ENCODE measurements around the gene CFAP20. TPM values are rescaled to one million over a fixed set of nuclear protein-coding genes. Genes with fewer than 3 reads are reported as not detected.

The CFAP20 gene
- total and polyA plus RNA-seq, 7 experiments from 2014 or later = 28.2 to 165 (median 39.1) TPM

- ChIA-PET CTCF (no interaction called here), POLR2A (interaction anchor here (1.6 kb wide), 1 partner anchor 10 kb away, joined by 8 read pairs; the partner anchor contains the start of gene CFAP20)
- Mint-ChIP-seq H3K9me3 (peaks cover 0 to 5% (median 0%) of the 10 kb centered on the region in 11 donors), H3K27me3 (no peaks in the 10 kb centered on the region), H3K36me3 (peaks cover 2 to 24% (median 10%) of the 10 kb centered on the region in 5 donors), H3K4me3 (no peak overlapping the region), H3K27ac (peak overlapping the region in 6 of 9 donors; percentile 22 to 63 (median 40)), H3K4me1 (peaks cover 31 to 60% (median 51%) of the 10 kb centered on the region in 7 donors)
- no peak for DNase-seq
- no peaks in the 10 kb centered on the region for H3K27me3 ChIP-seq (ENCODE audit: control insufficient read depth in 2 of 2, insufficient read depth in 2 of 2, low read length in 2 of 2)
- no peak overlapping the region for H3K27ac ChIP-seq (ENCODE audit: low read depth, low read length)
- ATAC-seq = no peak
- H3K36me3 ChIP-seq (ENCODE audit: control insufficient read depth in 2 of 3, insufficient read depth in 3 of 3, low read length in 3 of 3) = peaks cover 0 to 22% (median 16%) of the 10 kb centered on the region in 3 experiments
- H3K4me1 ChIP-seq (ENCODE audit: control insufficient read depth in 2 of 2, insufficient read depth in 2 of 2, low read length in 2 of 2) = peaks cover 0 to 12% of the 10 kb centered on the region in 2 donors
- H3K9me3 ChIP-seq (ENCODE audit: control insufficient read depth in 2 of 3, low read length in 3 of 3) = no peaks in the 10 kb centered on the region
- no peak overlapping the region for H3K4me3 ChIP-seq (ENCODE audit: low read length)
- intact Hi-C loops (cut with micrococcal nuclease) = loop anchor here in 1 of 2 donors (10.0 kb wide), 1 partner anchor 395 kb away; the partner anchor contains the start of gene SETD6
Observed at GRCh38 chr16:58120234-58120633, 8.9 kb downstream of the CFAP20 start.

- Mint-ChIP-seq H3K9me3 (peaks cover 0 to 5% (median 0%) of the 10 kb centered on the region in 11 donors), H3K27ac (no peak overlapping the region)
Observed at GRCh38 chr16:58119509-58119845, 9.7 kb downstream of the CFAP20 start.

GRCh38 chr16:58118801-58119508 is 10.2 kb downstream of the CFAP20 start:
- no peaks in the 10 kb centered on the region for H3K9me3 ChIP-seq (ENCODE audit: control insufficient read depth in 2 of 3, low read length in 3 of 3)
- DNase-seq = no peak
- H3K4me3 ChIP-seq (ENCODE audit: low read length) = no peak overlapping the region
- Mint-ChIP-seq H3K27ac (no peak overlapping the region), H3K36me3 (peaks cover 7 to 37% (median 20%) of the 10 kb centered on the region in 5 donors), H3K27me3 (no peaks in the 10 kb centered on the region), H3K9me3 (peaks cover 0 to 5% (median 0%) of the 10 kb centered on the region in 11 donors), H3K4me1 (peaks cover 25 to 50% (median 40%) of the 10 kb centered on the region in 7 donors), H3K4me3 (no peak overlapping the region)
- H3K4me1 ChIP-seq (ENCODE audit: control insufficient read depth in 2 of 2, insufficient read depth in 2 of 2, low read length in 2 of 2) = peaks cover 0 to 9% of the 10 kb centered on the region in 2 donors
- H3K27me3 ChIP-seq (ENCODE audit: control insufficient read depth in 2 of 2, insufficient read depth in 2 of 2, low read length in 2 of 2) = no peaks in the 10 kb centered on the region
- H3K27ac ChIP-seq (ENCODE audit: low read depth, low read length) = no peak overlapping the region
- ATAC-seq = no peak
- ChIA-PET CTCF (no interaction called here), POLR2A (no interaction called here)
- intact Hi-C loops (cut with micrococcal nuclease) = no loop called here
- peaks cover 0 to 35% (median 24%) of the 10 kb centered on the region in 3 experiments for H3K36me3 ChIP-seq (ENCODE audit: control insufficient read depth in 2 of 3, insufficient read depth in 3 of 3, low read length in 3 of 3)

More at GRCh38 chr16:58119509-58119845, 9.7 kb downstream of the CFAP20 start:
- H3K36me3 ChIP-seq (ENCODE audit: control insufficient read depth in 2 of 3, insufficient read depth in 3 of 3, low read length in 3 of 3) = peaks cover 0 to 29% (median 24%) of the 10 kb centered on the region in 3 experiments
- ATAC-seq (no peak), DNase-seq (no peak)
- ChIA-PET CTCF (no interaction called here), POLR2A (no interaction called here)
- no peaks in the 10 kb centered on the region for H3K27me3 Mint-ChIP-seq
- no peak overlapping the region for H3K27ac ChIP-seq (ENCODE audit: low read depth, low read length)
- no peak overlapping the region for H3K4me3 ChIP-seq (ENCODE audit: low read length)
- no peaks in the 10 kb centered on the region for H3K9me3 ChIP-seq (ENCODE audit: control insufficient read depth in 2 of 3, low read length in 3 of 3)
- peaks cover 6 to 31% (median 18%) of the 10 kb centered on the region in 5 donors for H3K36me3 Mint-ChIP-seq
- H3K4me1 ChIP-seq (ENCODE audit: control insufficient read depth in 2 of 2, insufficient read depth in 2 of 2, low read length in 2 of 2) = peaks cover 0 to 10% of the 10 kb centered on the region in 2 donors
- intact Hi-C loops (cut with micrococcal nuclease) = no loop called here
- no peaks in the 10 kb centered on the region for H3K27me3 ChIP-seq (ENCODE audit: control insufficient read depth in 2 of 2, insufficient read depth in 2 of 2, low read length in 2 of 2)
- no peak overlapping the region for H3K4me3 Mint-ChIP-seq
- H3K4me1 Mint-ChIP-seq = peaks cover 28 to 55% (median 46%) of the 10 kb centered on the region in 7 donors

GRCh38 chr16:58116529-58116928 is 12.7 kb downstream of the CFAP20 start:
- POLR2A ChIA-PET = no interaction called here
- CTCF ChIA-PET = no interaction called here

GRCh38 chr16:58116081-58116480 is 13.1 kb downstream of the CFAP20 start:
- Histone ChIP-seq H3K4me1 (ENCODE audit: control insufficient read depth in 2 of 2, insufficient read depth in 2 of 2, low read length in 2 of 2) (no peaks in the 10 kb centered on the region), H3K9me3 (ENCODE audit: control insufficient read depth in 2 of 3, low read length in 3 of 3) (no peaks in the 10 kb centered on the region), H3K27me3 (ENCODE audit: control insufficient read depth in 2 of 2, insufficient read depth in 2 of 2, low read length in 2 of 2) (no peaks in the 10 kb centered on the region), H3K36me3 (ENCODE audit: control insufficient read depth in 2 of 3, insufficient read depth in 3 of 3, low read length in 3 of 3) (peaks cover 0 to 39% (median 24%) of the 10 kb centered on the region in 3 experiments), H3K4me3 (ENCODE audit: low read length) (no peak overlapping the region), H3K27ac (ENCODE audit: low read depth, low read length) (no peak overlapping the region)
- peaks cover 0 to 2% (median 0%) of the 10 kb centered on the region in 11 donors for H3K9me3 Mint-ChIP-seq
- H3K36me3 Mint-ChIP-seq = peaks cover 11 to 53% (median 36%) of the 10 kb centered on the region in 5 donors
- DNase-seq (no peak), ATAC-seq (no peak)
- no peak overlapping the region for H3K4me3 Mint-ChIP-seq
- no peak overlapping the region for H3K27ac Mint-ChIP-seq
- intact Hi-C loops (cut with micrococcal nuclease) = no loop called here
- CTCF ChIA-PET = no interaction called here
- H3K4me1 Mint-ChIP-seq = peaks cover 12 to 26% (median 19%) of the 10 kb centered on the region in 7 donors
- POLR2A ChIA-PET = no interaction called here
- no peaks in the 10 kb centered on the region for H3K27me3 Mint-ChIP-seq

More at GRCh38 chr16:58116529-58116928, 12.7 kb downstream of the CFAP20 start:
- no peak overlapping the region for H3K27ac ChIP-seq (ENCODE audit: low read depth, low read length)
- H3K9me3 ChIP-seq (ENCODE audit: control insufficient read depth in 2 of 3, low read length in 3 of 3) = no peaks in the 10 kb centered on the region
- H3K4me3 Mint-ChIP-seq = no peak overlapping the region
- H3K27ac Mint-ChIP-seq = peak overlapping the region in 1 of 9 donors; percentile 32
- H3K27me3 ChIP-seq (ENCODE audit: control insufficient read depth in 2 of 2, insufficient read depth in 2 of 2, low read length in 2 of 2) = no peaks in the 10 kb centered on the region
- peaks cover 11 to 53% (median 36%) of the 10 kb centered on the region in 5 donors for H3K36me3 Mint-ChIP-seq
- peaks cover 14 to 31% (median 24%) of the 10 kb centered on the region in 7 donors for H3K4me1 Mint-ChIP-seq
- peaks cover 0 to under 1% of the 10 kb centered on the region in 2 donors for H3K4me1 ChIP-seq (ENCODE audit: control insufficient read depth in 2 of 2, insufficient read depth in 2 of 2, low read length in 2 of 2)
- ATAC-seq (no peak), DNase-seq (no peak)
- no peaks in the 10 kb centered on the region for H3K27me3 Mint-ChIP-seq
- H3K36me3 ChIP-seq (ENCODE audit: control insufficient read depth in 2 of 3, insufficient read depth in 3 of 3, low read length in 3 of 3) = peaks cover 0 to 39% (median 24%) of the 10 kb centered on the region in 3 experiments
- H3K9me3 Mint-ChIP-seq = peaks cover 0 to 2% (median 0%) of the 10 kb centered on the region in 11 donors
- intact Hi-C loops (cut with micrococcal nuclease) = no loop called here
- no peak overlapping the region for H3K4me3 ChIP-seq (ENCODE audit: low read length)

GRCh38 chr16:58114827-58115825 is 14.1 kb downstream of the CFAP20 start:
- intact Hi-C loops (cut with micrococcal nuclease) = no loop called here
- Mint-ChIP-seq H3K4me3 (no peak overlapping the region), H3K36me3 (peaks cover 11 to 53% (median 36%) of the 10 kb centered on the region in 5 donors), H3K4me1 (peaks cover 4 to 17% (median 11%) of the 10 kb centered on the region in 7 donors), H3K27me3 (no peaks in the 10 kb centered on the region), H3K9me3 (no peaks in the 10 kb centered on the region), H3K27ac (no peak overlapping the region)
- CTCF ChIA-PET = no interaction called here
- no peaks in the 10 kb centered on the region for H3K9me3 ChIP-seq (ENCODE audit: control insufficient read depth in 2 of 3, low read length in 3 of 3)
- no peak overlapping the region for H3K4me3 ChIP-seq (ENCODE audit: low read length)
- no peak for DNase-seq
- H3K36me3 ChIP-seq (ENCODE audit: control insufficient read depth in 2 of 3, insufficient read depth in 3 of 3, low read length in 3 of 3) = peaks cover 0 to 39% (median 24%) of the 10 kb centered on the region in 3 experiments
- H3K4me1 ChIP-seq (ENCODE audit: control insufficient read depth in 2 of 2, insufficient read depth in 2 of 2, low read length in 2 of 2) = no peaks in the 10 kb centered on the region
- no peak for ATAC-seq
- H3K27ac ChIP-seq (ENCODE audit: low read depth, low read length) = no peak overlapping the region
- POLR2A ChIA-PET = interaction anchor here (0.6 kb wide), 1 partner anchor 11 kb away, joined by 3 read pairs; no protein-coding TSS in a partner anchor
- H3K27me3 ChIP-seq (ENCODE audit: control insufficient read depth in 2 of 2, insufficient read depth in 2 of 2, low read length in 2 of 2) = no peaks in the 10 kb centered on the region
